Measurements from ENCODE around the gene MAP2K2. TPM values are rescaled to one million over a fixed set of nuclear protein-coding genes. Genes with fewer than 3 reads are reported as not detected.

MAP2K2 gene
- polyA plus RNA-seq, 3 donors = 30.5 to 94.5 (median 40.2) TPM

DNA sequence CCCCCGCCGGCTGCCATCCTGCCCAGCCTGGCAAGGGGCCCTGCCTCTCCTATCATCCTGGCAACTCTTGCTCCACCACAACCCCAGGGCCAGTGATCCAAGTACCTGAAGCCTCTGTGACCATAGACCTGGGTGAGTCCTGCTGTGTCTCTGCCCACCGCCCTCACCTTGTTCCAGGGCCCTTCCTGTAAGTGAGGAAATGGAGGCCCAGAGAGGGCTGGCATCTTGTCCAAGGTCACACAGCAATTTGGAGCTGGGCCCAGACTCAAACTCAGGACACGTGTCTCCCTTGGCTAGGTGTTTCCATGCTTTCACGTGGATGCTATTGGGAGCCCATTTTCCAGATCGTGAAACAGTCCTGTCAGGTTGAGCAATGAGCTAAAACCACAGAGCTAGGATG lies 33.2 kb upstream of the MAP2K2 start:
- Mint-ChIP-seq H3K36me3 (no peaks in the 10 kb centered on the region), H3K27me3 (ENCODE audit: low read depth in 3 of 3) (peaks cover 6 to 16% (median 7%) of the 10 kb centered on the region in 3 donors), H3K27ac (peak overlapping the region in 1 of 7 donors; percentile 8), H3K9me3 (no peaks in the 10 kb centered on the region), H3K4me3 (no peak overlapping the region), H3K4me1 (peaks cover 3% of the 10 kb centered on the region)
- H3K27me3 ChIP-seq (ENCODE audit: control insufficient read depth in 2 of 2, insufficient read depth in 2 of 2, low read length in 2 of 2) = no peaks in the 10 kb centered on the region
- no peak for DNase-seq
- no peaks in the 10 kb centered on the region for H4K20me1 ChIP-seq (ENCODE audit: insufficient read depth, low read length)
- intact Hi-C loops (cut with micrococcal nuclease) = no loop called here
- H3K9ac ChIP-seq (ENCODE audit: insufficient read depth, low read length, poor library complexity, severe bottlenecking) = no peak overlapping the region
- H3K27ac ChIP-seq (ENCODE audit: low read depth in 1 of 2, low read length in 2 of 2) = no peak overlapping the region
- H3K4me3 ChIP-seq (replicated peaks in 1 of 3; ENCODE audit: low read depth in 2 of 3, low read length in 3 of 3) = no peak overlapping the region
- H3K79me2 ChIP-seq (ENCODE audit: insufficient read depth, low read length) = no peaks in the 10 kb centered on the region
- TF ChIP-seq, protein P1, sequence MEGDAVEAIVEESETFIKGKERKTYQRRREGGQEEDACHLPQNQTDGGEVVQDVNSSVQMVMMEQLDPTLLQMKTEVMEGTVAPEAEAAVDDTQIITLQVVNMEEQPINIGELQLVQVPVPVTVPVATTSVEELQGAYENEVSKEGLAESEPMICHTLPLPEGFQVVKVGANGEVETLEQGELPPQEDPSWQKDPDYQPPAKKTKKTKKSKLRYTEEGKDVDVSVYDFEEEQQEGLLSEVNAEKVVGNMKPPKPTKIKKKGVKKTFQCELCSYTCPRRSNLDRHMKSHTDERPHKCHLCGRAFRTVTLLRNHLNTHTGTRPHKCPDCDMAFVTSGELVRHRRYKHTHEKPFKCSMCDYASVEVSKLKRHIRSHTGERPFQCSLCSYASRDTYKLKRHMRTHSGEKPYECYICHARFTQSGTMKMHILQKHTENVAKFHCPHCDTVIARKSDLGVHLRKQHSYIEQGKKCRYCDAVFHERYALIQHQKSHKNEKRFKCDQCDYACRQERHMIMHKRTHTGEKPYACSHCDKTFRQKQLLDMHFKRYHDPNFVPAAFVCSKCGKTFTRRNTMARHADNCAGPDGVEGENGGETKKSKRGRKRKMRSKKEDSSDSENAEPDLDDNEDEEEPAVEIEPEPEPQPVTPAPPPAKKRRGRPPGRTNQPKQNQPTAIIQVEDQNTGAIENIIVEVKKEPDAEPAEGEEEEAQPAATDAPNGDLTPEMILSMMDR (IDR thresholded peaks at IDR 0.05) = no peak
- 80% methylated on average over 6 of the region's 6 CpGs for WGBS (ENCODE audit: insufficient coverage)
- H3K4me1 ChIP-seq (ENCODE audit: control insufficient read depth in 1 of 2, insufficient read depth in 2 of 2, low read length in 2 of 2) = no peaks in the 10 kb centered on the region
- no peak overlapping the region for H2AFZ ChIP-seq (ENCODE audit: insufficient read depth, low read depth, low read length, poor library complexity, severe bottlenecking)
- no peaks in the 10 kb centered on the region for H3K36me3 ChIP-seq (replicated peaks in 1 of 2; ENCODE audit: control insufficient read depth in 1 of 2, insufficient read depth in 2 of 2, low read length in 2 of 2)
- H3K4me2 ChIP-seq (replicated peaks; ENCODE audit: extremely low read depth, low read length, poor library complexity, severe bottlenecking) = no peak overlapping the region
- H3K9me3 ChIP-seq (replicated peaks in 1 of 2; ENCODE audit: control insufficient read depth in 1 of 2, insufficient read depth in 1 of 2, low read length in 2 of 2) = no peaks in the 10 kb centered on the region

- Histone ChIP-seq H3K79me2 (ENCODE audit: insufficient read depth, low read length) (no peaks in the 10 kb centered on the region), H3K4me2 (replicated peaks; ENCODE audit: extremely low read depth, low read length, poor library complexity, severe bottlenecking) (no peak overlapping the region), H3K27me3 (ENCODE audit: control insufficient read depth in 2 of 2, insufficient read depth in 2 of 2, low read length in 2 of 2) (no peaks in the 10 kb centered on the region), H4K20me1 (ENCODE audit: insufficient read depth, low read length) (no peaks in the 10 kb centered on the region), H2AFZ (ENCODE audit: insufficient read depth, low read depth, low read length, poor library complexity, severe bottlenecking) (no peak overlapping the region), H3K4me3 (replicated peaks in 1 of 3; ENCODE audit: low read depth in 2 of 3, low read length in 3 of 3) (no peak overlapping the region), H3K36me3 (replicated peaks in 1 of 2; ENCODE audit: control insufficient read depth in 1 of 2, insufficient read depth in 2 of 2, low read length in 2 of 2) (no peaks in the 10 kb centered on the region), H3K27ac (ENCODE audit: low read depth in 1 of 2, low read length in 2 of 2) (no peak overlapping the region), H3K9me3 (replicated peaks in 1 of 2; ENCODE audit: control insufficient read depth in 1 of 2, insufficient read depth in 1 of 2, low read length in 2 of 2) (no peaks in the 10 kb centered on the region), H3K9ac (ENCODE audit: insufficient read depth, low read length, poor library complexity, severe bottlenecking) (no peak overlapping the region), H3K4me1 (ENCODE audit: control insufficient read depth in 1 of 2, insufficient read depth in 2 of 2, low read length in 2 of 2) (no peaks in the 10 kb centered on the region)
- WGBS (ENCODE audit: insufficient coverage) = 85% methylated on average over 18 of the region's 21 CpGs
- intact Hi-C loops (cut with micrococcal nuclease) = no loop called here
- Mint-ChIP-seq H3K4me1 (peaks cover 3% of the 10 kb centered on the region), H3K4me3 (no peak overlapping the region), H3K27ac (no peak overlapping the region), H3K9me3 (peaks cover 0 to 2% (median 0%) of the 10 kb centered on the region in 7 donors), H3K36me3 (no peaks in the 10 kb centered on the region), H3K27me3 (ENCODE audit: low read depth in 3 of 3) (peaks cover 3 to 22% (median 7%) of the 10 kb centered on the region in 3 donors)
- no peak for DNase-seq
- TF ChIP-seq, protein P1 (IDR thresholded peaks at IDR 0.05) = no peak
Measured at GRCh38 chr19:4154571-4155312, 30.8 kb upstream of the MAP2K2 start.

All from CD14-positive monocyte (primary cell).